HG03045 (cell line): ENCODE results near the gene TCERG1L.
"Not testable (repeated sequence)": the region's sequence is repeated elsewhere in the genome, so short reads cannot be mapped to it uniquely, and the experiment has no call there.

Source experiments
- ATAC-seq: cut with Tn5 transposase; IDR thresholded peaks from one replicate; pipeline ENCODE4 v1.9.1; 2021; ENCODE audit warnings: mild to moderate bottlenecking, moderate library complexity; ENCODE audit not compliant: unreplicated experiment

Gene TCERG1L

GRCh38 chr10:131195558-131196159 lies 115.9 kb downstream of the TCERG1L start:
- no peak for ATAC-seq

GRCh38 chr10:131195116-131195515 lies 116.4 kb downstream of the TCERG1L start:
- no peak for ATAC-seq

- no peak for ATAC-seq
Measured at GRCh38 chr10:131193923-131194322, 117.6 kb downstream of the TCERG1L start.

- no peak for ATAC-seq
Measured at GRCh38 chr10:131188494-131188893, 123.0 kb downstream of the TCERG1L start.

GRCh38 chr10:131187926-131188325 lies 123.6 kb downstream of the TCERG1L start:
- no peak for ATAC-seq

- no peak for ATAC-seq
Measured at GRCh38 chr10:131187274-131187673, 124.2 kb downstream of the TCERG1L start.

GRCh38 chr10:131186547-131187253 lies 124.8 kb downstream of the TCERG1L start:
- no peak for ATAC-seq

GRCh38 chr10:131184503-131184902 lies 127.0 kb downstream of the TCERG1L start:
- no peak for ATAC-seq

GRCh38 chr10:131183546-131184045 lies 127.9 kb downstream of the TCERG1L start:
- ATAC-seq = no peak

- ATAC-seq = no peak
Measured at GRCh38 chr10:131181456-131181855, 130.1 kb downstream of the TCERG1L start.

GRCh38 chr10:131180740-131181415 lies 130.6 kb downstream of the TCERG1L start:
- no peak for ATAC-seq

- no peak for ATAC-seq
Measured at GRCh38 chr10:131180086-131180485, 131.4 kb downstream of the TCERG1L start.

GRCh38 chr10:131179361-131179760 lies 132.2 kb downstream of the TCERG1L start:
- no peak for ATAC-seq

- ATAC-seq = no peak
Measured at GRCh38 chr10:131178521-131179331, 132.8 kb downstream of the TCERG1L start.

GRCh38 chr10:131177431-131178327 lies 133.8 kb downstream of the TCERG1L start:
- no peak for ATAC-seq

GRCh38 chr10:131176907-131177306 lies 134.6 kb downstream of the TCERG1L start:
- ATAC-seq = no peak

- not testable (repeated sequence) for ATAC-seq
Measured at GRCh38 chr10:131176324-131176723, 135.2 kb downstream of the TCERG1L start.

GRCh38 chr10:131175891-131176290 lies 135.6 kb downstream of the TCERG1L start:
- ATAC-seq = no peak

- no peak for ATAC-seq
Measured at GRCh38 chr10:131174651-131175540, 136.6 kb downstream of the TCERG1L start.
